Type B pancreatic cell (in vitro differentiated cells): ENCODE data around the gene IFITM2. TPM values are rescaled to one million over a fixed set of nuclear protein-coding genes. Genes with fewer than 3 reads are reported as not detected.
"Not testable (repeated sequence)": the region's sequence is repeated elsewhere in the genome, so short reads cannot be mapped to it uniquely, and the experiment has no call there.

Experiments
- DNase-seq: peaks from one replicate; pipeline ENCODE4 v3.0.0; 2021; ENCODE audit warnings: mixed read lengths; ENCODE audit not compliant: unreplicated experiment; ENCODE audit errors: extremely low spot score
- H3K27ac Mint-ChIP-seq: 2 replicates; pipeline ENCODE4 v1.8.0; 2021; ENCODE audit warnings: mild to moderate bottlenecking, mixed read lengths
- H3K27me3 Mint-ChIP-seq: 2 replicates; pipeline ENCODE4 v1.8.0; 2021; ENCODE audit warnings: mixed read lengths
- H3K36me3 Mint-ChIP-seq: 2 replicates; pipeline ENCODE4 v1.8.0; 2021; ENCODE audit warnings: mixed read lengths
- H3K4me1 Mint-ChIP-seq: one replicate; pipeline ENCODE4 v1.8.0; 2021; ENCODE audit warnings: mixed read lengths; ENCODE audit not compliant: unreplicated experiment
- H3K4me3 Mint-ChIP-seq: 2 replicates; pipeline ENCODE4 v1.8.0; 2021; ENCODE audit warnings: mild to moderate bottlenecking, mixed read lengths
- H3K9me3 Mint-ChIP-seq: 2 replicates; pipeline ENCODE4 v1.8.0; 2021; ENCODE audit warnings: mixed read lengths
- total RNA-seq: library from RNA; stranded (reverse); gene quantifications from 2 replicates; pipeline ENCODE4 v1.2.1, GENCODE V29; 2021; ENCODE audit warnings: low replicate concordance
- TF ChIP-seq, protein P1 (sequence below): fragments of 200-600 bp; sonication (generic); conservative IDR thresholded peaks from 2 replicates; pipeline ENCODE4 v1.5.0; 2021; ENCODE audit warnings: antibody characterized with exemption, mild to moderate bottlenecking

IFITM2 gene
- total RNA-seq, 1 donor from 2014 or later, result 238 TPM

DNA sequence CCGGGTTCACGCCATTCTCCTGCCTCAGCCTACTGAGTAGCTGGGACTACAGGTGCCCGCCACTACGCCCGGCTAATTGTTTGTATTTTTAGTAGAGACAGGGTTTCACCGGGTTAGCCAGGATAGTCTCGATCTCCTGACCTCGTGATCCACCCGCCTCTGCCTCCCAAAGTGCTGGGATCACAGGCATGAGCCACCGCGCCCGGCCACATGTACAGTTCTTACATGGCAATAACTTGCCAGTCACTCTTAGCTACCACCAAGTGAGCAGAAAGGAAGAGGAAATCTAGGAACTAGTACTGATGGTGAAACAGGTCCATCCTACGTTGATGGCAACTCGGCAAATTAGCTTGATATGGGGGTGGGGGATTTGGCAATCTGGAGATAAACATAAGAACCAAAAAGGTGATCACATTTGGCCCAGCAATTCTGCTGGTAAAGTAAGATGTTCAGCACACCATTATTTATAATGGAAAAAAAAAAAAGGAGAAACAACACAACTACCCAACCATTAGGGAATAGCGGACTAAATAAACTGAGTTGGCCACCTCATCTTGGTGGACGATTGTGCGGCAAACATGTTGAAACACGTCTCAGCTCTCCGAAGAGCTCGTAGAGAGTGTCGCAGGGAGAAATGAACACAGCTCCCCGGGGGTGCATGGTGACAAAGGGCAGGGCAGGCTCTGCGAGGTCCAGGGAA, 24.1 kb upstream of the IFITM2 start:
- DNase-seq, result no peak
- H3K27me3 Mint-ChIP-seq, result peaks cover 31% of the 10 kb centered on the region
- no peaks in the 10 kb centered on the region for H3K36me3 Mint-ChIP-seq
- H3K9me3 Mint-ChIP-seq, result no peaks in the 10 kb centered on the region
- TF ChIP-seq, protein P1, sequence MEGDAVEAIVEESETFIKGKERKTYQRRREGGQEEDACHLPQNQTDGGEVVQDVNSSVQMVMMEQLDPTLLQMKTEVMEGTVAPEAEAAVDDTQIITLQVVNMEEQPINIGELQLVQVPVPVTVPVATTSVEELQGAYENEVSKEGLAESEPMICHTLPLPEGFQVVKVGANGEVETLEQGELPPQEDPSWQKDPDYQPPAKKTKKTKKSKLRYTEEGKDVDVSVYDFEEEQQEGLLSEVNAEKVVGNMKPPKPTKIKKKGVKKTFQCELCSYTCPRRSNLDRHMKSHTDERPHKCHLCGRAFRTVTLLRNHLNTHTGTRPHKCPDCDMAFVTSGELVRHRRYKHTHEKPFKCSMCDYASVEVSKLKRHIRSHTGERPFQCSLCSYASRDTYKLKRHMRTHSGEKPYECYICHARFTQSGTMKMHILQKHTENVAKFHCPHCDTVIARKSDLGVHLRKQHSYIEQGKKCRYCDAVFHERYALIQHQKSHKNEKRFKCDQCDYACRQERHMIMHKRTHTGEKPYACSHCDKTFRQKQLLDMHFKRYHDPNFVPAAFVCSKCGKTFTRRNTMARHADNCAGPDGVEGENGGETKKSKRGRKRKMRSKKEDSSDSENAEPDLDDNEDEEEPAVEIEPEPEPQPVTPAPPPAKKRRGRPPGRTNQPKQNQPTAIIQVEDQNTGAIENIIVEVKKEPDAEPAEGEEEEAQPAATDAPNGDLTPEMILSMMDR, result no peak
- H3K27ac Mint-ChIP-seq, result no peak overlapping the region
- H3K4me3 Mint-ChIP-seq, result no peak overlapping the region
- H3K4me1 Mint-ChIP-seq, result peaks cover 10% of the 10 kb centered on the region

DNA sequence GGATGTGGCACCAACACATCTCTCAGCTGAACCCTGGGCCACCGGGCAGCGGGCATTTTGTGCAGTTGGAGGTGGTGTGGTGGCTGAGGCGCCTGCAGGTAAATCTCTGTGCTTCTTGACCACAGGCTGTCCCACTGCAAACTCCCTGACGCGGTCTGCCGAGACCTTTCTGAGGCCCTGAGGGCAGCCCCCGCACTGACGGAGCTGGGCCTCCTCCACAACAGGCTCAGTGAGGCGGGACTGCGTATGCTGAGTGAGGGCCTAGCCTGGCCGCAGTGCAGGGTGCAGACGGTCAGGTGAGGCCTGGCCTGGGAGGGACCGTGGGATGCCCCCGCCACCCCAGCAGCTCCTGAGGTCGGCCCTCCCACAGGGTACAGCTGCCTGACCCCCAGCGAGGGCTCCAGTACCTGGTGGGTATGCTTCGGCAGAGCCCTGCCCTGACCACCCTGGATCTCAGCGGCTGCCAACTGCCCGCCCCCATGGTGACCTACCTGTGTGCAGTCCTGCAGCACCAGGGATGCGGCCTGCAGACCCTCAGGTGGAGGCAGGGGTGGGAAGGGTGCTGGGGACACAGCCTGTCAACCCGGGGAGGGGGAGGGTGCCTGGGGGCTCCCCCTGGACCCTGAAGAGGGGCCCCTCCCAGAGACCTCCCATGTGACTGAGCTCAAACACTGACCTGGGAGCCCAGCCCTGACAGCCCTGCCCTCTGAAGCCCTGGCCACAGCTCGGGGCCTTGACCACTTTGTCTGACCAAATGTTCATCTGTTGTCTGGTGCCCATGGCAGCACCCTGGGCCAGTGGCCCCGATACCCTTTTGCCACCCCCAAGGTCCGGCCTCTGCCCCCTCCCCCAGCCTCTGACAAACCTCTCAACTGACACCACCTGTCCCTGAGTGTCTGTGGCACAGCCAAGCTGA, 23.3 kb upstream of the IFITM2 start:
- peaks cover 31% of the 10 kb centered on the region for H3K27me3 Mint-ChIP-seq
- H3K9me3 Mint-ChIP-seq, result no peaks in the 10 kb centered on the region
- TF ChIP-seq, protein P1, result no peak
- peaks cover 10% of the 10 kb centered on the region for H3K4me1 Mint-ChIP-seq
- no peaks in the 10 kb centered on the region for H3K36me3 Mint-ChIP-seq
- H3K4me3 Mint-ChIP-seq, result no peak overlapping the region
- no peak overlapping the region for H3K27ac Mint-ChIP-seq
- DNase-seq, result no peak

DNA sequence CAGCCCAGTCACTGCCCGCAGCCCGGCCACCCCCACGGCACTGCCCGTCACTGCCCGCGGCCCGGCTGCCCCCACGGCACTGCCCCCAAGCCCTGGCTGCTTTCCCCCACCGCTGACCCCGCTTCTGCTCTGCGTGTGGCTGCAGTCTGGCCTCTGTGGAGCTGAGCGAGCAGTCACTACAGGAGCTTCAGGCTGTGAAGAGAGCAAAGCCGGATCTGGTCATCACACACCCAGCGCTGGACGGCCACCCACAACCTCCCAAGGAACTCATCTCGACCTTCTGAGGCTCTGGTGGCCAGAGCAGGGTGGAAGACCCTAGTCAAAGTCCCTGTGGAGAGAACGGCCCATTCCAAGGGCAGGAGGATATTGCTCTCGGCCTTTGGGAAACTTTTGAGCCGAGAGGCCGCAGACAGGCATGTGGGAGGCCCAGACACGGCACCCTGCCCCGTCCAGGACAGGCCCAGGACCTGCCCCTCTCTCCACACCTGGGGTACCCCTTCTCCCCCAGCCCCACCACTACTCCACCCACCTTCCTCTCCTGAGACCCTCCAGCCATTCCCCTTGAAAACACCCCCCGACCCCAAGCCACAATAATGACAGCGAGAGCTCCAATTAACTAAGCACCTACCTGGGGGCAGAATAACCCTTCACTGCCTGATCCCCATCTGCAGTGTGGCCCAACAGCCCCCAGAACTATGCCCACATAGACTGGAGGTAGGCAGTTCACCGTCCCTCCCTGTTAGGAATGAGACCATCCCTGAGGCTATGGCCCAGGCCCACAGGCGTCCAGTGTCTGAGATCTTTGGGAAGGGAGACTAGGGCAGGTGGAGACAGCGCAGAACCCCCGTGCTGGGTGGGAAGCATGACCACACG, 22.4 kb upstream of the IFITM2 start:
- Mint-ChIP-seq H3K27me3 (peaks cover 31% of the 10 kb centered on the region), H3K27ac (no peak overlapping the region)

DNA sequence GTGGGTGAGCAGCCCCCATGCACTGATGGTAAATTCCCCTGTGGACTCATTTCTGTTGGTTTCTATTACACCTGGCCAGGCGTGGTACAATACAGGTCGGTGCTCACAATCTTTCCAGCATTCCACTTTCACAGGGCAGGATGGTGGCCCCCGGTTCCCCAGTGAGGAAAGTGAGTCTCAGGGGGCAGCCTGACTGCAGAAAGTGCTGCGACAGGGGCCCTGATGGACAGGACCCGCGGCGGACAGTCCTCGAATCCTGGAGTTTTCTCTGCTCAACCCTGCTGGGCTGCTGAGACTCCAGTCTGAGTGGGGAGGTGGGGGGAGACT, 21.8 kb upstream of the IFITM2 start:
- Mint-ChIP-seq H3K4me1 (peaks cover 10% of the 10 kb centered on the region), H3K4me3 (no peak overlapping the region), H3K27me3 (peaks cover 31% of the 10 kb centered on the region), H3K36me3 (no peaks in the 10 kb centered on the region), H3K9me3 (no peaks in the 10 kb centered on the region), H3K27ac (no peak overlapping the region)
- TF ChIP-seq, protein P1, result no peak
- DNase-seq, result peak; percentile 66

More for the DNA sequence above, 22.4 kb upstream of the IFITM2 start:
- H3K4me1 Mint-ChIP-seq, result peaks cover 10% of the 10 kb centered on the region
- no peak overlapping the region for H3K4me3 Mint-ChIP-seq
- no peaks in the 10 kb centered on the region for H3K36me3 Mint-ChIP-seq
- H3K9me3 Mint-ChIP-seq, result no peaks in the 10 kb centered on the region
- TF ChIP-seq, protein P1, result no peak
- DNase-seq, result no peak

DNA sequence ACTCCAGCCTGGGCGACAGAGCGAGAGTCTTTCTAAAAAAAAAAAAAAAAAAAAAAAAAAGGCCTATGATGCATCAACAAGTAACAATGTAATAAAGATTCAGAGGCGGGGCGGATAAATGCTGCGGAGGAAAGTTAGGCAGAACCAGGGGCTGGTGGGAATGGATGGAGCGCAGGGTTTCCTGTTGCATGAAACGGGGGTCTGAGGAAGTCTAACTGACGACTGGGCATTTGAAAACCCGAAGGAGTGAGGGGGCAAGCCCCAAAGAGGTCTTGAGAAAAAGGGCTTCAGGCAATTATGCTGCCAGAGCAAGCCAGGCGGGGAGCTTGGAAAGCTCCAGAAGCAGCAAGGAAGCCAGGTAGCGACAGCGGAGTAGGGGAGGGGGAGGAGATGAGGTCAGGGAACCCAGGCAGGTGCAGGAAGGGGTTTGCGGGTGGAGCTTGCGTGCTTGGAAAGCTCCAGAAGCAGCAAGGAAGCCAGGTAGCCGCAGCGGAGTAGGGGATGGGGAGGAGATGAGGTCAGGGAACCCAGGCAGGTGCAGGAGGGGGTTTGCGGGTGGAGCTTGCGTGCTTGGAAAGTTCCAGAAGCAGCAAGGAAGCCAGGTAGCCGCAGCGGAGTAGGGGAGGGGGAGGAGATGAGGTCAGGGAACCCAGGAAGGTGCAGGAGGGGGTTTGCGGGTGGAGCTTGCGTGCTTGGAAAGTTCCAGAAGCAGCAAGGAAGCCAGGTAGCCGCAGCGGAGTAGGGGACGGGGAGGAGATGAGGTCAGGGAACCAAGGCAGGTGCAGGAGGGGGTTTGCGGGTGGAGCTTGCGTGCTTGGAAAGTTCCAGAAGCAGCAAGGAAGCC, 20.4 kb upstream of the IFITM2 start:
- H3K9me3 Mint-ChIP-seq, H3K4me1 Mint-ChIP-seq, H3K36me3 Mint-ChIP-seq: not testable (repeated sequence)
- peaks cover 27% of the 10 kb centered on the region for H3K27me3 Mint-ChIP-seq
- peak; percentile 55 for DNase-seq
- H3K27ac Mint-ChIP-seq, result peak overlapping the region; percentile 53
- H3K4me3 Mint-ChIP-seq, result peak overlapping the region; percentile 78
